ENCODE data around the gene CPSF2.

DNA sequence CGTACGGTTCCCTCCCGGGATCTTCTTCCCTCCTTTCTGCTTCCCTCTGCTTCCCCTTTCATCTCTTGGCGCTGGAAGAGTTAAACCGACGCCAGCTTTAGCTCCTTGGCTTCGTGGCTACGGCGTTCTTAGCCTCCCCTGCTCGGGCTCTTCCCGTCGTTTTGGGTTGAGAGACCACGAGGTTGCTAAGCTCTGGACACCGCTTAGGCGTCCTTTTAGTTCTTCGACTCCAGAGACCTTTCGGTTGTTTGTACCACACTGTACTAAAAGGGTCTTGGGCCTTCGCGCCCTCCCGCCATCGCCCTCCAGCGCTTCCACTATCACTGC lies 545 bp downstream of the CPSF2 start:
- TF ChIP-seq, protein P1, sequence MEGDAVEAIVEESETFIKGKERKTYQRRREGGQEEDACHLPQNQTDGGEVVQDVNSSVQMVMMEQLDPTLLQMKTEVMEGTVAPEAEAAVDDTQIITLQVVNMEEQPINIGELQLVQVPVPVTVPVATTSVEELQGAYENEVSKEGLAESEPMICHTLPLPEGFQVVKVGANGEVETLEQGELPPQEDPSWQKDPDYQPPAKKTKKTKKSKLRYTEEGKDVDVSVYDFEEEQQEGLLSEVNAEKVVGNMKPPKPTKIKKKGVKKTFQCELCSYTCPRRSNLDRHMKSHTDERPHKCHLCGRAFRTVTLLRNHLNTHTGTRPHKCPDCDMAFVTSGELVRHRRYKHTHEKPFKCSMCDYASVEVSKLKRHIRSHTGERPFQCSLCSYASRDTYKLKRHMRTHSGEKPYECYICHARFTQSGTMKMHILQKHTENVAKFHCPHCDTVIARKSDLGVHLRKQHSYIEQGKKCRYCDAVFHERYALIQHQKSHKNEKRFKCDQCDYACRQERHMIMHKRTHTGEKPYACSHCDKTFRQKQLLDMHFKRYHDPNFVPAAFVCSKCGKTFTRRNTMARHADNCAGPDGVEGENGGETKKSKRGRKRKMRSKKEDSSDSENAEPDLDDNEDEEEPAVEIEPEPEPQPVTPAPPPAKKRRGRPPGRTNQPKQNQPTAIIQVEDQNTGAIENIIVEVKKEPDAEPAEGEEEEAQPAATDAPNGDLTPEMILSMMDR (IDR thresholded peaks at IDR 0.05), result no peak
- TF ChIP-seq EP300 (IDR thresholded peaks at IDR 0.05) (no peak), POLR2A (IDR thresholded peaks at IDR 0.05; ENCODE audit: low read depth) (no peak)

All from esophagus muscularis mucosa (tissue), 4 donors.